Glutamatergic neuron (in vitro differentiated cells): ENCODE measurements around the gene DIPK1B. TPM values are rescaled to one million over a fixed set of nuclear protein-coding genes. Genes with fewer than 3 reads are reported as not detected.

Experiments
- DNase-seq: peaks from one replicate; pipeline ENCODE4 v3.0.0; 2022
- H3K27ac Mint-ChIP-seq: one replicate; pipeline ENCODE4 v1.8.0; 2020; ENCODE audit warnings: mild to moderate bottlenecking, mixed read lengths, inconsistent platforms; ENCODE audit not compliant: unreplicated experiment
- H3K27me3 Mint-ChIP-seq: one replicate; pipeline ENCODE4 v1.8.0; 2020; ENCODE audit warnings: mild to moderate bottlenecking, moderate library complexity, mixed read lengths, inconsistent platforms; ENCODE audit not compliant: unreplicated experiment
- H3K36me3 Mint-ChIP-seq: one replicate; pipeline ENCODE4 v1.8.0; 2020; ENCODE audit warnings: mild to moderate bottlenecking, mixed read lengths, inconsistent platforms; ENCODE audit not compliant: unreplicated experiment
- H3K4me1 Mint-ChIP-seq: one replicate; pipeline ENCODE4 v1.8.0; 2020; ENCODE audit warnings: mild to moderate bottlenecking, low read depth, mixed read lengths, inconsistent platforms; ENCODE audit not compliant: unreplicated experiment
- H3K4me3 Mint-ChIP-seq: one replicate; pipeline ENCODE4 v1.8.0; 2020; ENCODE audit warnings: mild to moderate bottlenecking, mixed read lengths, inconsistent platforms; ENCODE audit not compliant: unreplicated experiment
- H3K9me3 Mint-ChIP-seq: one replicate; pipeline ENCODE4 v1.8.0; 2020; ENCODE audit warnings: mild to moderate bottlenecking, moderate library complexity, mixed read lengths, inconsistent platforms; ENCODE audit not compliant: unreplicated experiment
- total RNA-seq: library from RNA; stranded (reverse); fragmentation: NEBNext Ultra II Directional; extraction: Animal tissue kit (Norgen Biotek cat#: 25700); gene quantifications from one replicate; pipeline ENCODE4 v1.2.1, GENCODE V29; 2021; ENCODE audit not compliant: unreplicated experiment
- TF ChIP-seq, protein P1 (sequence below): fragments of 200-600 bp; sonication (generic); IDR thresholded peaks from one replicate; pipeline ENCODE4 v1.5.0; 2021; ENCODE audit not compliant: partially characterized antibody, unreplicated experiment

The DIPK1B gene
- total RNA-seq, 1 donor from 2014 or later, result 71.3 TPM

DNA sequence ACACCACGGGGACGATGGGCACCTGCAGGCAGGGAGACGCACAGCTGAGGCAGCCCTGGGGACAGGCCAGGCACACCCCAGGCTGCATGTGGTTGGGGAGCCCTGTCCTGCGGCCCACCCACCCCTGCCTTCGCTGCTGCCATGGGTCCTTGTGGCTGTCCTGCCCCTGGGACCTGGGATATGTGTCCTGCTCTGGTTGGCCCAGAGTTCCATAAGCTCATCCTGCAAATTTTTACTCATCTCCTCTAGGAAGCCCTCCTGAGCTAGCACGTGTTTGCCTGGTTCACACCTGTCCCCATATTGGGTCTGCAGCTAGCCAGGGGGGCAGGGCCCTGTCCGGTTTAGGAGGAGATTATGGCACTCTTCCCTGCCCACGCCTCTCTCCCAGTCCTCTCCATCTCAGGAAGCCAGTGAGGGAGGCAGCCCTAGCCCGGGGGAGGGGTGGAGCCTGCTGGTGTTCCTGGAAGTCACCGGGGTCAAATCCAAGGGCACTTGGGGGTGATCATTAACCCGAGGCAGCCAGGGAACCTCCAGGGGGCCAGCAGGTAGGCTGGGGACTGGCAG lies 37.5 kb upstream of the DIPK1B start:
- H3K4me1 Mint-ChIP-seq, result peaks cover 4% of the 10 kb centered on the region
- peaks cover 3% of the 10 kb centered on the region for H3K27me3 Mint-ChIP-seq
- TF ChIP-seq, protein P1, sequence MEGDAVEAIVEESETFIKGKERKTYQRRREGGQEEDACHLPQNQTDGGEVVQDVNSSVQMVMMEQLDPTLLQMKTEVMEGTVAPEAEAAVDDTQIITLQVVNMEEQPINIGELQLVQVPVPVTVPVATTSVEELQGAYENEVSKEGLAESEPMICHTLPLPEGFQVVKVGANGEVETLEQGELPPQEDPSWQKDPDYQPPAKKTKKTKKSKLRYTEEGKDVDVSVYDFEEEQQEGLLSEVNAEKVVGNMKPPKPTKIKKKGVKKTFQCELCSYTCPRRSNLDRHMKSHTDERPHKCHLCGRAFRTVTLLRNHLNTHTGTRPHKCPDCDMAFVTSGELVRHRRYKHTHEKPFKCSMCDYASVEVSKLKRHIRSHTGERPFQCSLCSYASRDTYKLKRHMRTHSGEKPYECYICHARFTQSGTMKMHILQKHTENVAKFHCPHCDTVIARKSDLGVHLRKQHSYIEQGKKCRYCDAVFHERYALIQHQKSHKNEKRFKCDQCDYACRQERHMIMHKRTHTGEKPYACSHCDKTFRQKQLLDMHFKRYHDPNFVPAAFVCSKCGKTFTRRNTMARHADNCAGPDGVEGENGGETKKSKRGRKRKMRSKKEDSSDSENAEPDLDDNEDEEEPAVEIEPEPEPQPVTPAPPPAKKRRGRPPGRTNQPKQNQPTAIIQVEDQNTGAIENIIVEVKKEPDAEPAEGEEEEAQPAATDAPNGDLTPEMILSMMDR, result no peak
- no peak overlapping the region for H3K27ac Mint-ChIP-seq
- H3K4me3 Mint-ChIP-seq, result no peak overlapping the region
- no peaks in the 10 kb centered on the region for H3K36me3 Mint-ChIP-seq
- DNase-seq, result no peak
- H3K9me3 Mint-ChIP-seq, result peaks cover 2% of the 10 kb centered on the region

GRCh38 chr9:136675477-136676296 lies 36.7 kb upstream of the DIPK1B start:
- no peak overlapping the region for H3K4me3 Mint-ChIP-seq

DNA sequence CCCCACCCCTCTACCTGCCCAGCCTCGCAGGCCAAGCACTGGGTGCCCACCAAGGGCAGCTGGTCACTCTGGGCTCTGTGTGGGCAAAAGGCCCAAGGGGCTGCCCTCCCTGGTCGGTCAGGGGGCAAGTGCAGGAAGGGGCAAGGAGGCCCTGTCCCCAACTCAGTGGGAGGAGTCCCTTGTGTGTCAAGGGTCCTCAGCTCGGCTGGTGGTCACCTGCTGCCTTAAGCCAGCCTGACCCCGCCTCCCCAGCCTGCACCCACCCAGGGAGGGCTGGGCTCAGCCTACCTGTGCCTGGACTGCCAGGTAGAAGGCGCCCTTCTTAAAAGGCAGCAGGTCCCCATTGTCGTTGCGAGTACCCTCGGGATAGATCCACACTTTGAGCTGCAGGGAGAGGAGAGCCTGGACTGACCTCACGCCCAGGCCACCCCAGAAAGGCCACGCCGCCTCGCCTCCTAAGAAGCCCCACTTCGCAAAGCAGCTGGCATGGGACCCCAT lies 36.0 kb upstream of the DIPK1B start:
- no peak overlapping the region for H3K4me3 Mint-ChIP-seq
- H3K27ac Mint-ChIP-seq, result no peak overlapping the region
- no peaks in the 10 kb centered on the region for H3K36me3 Mint-ChIP-seq
- H3K4me1 Mint-ChIP-seq, result peaks cover 4% of the 10 kb centered on the region
- peaks cover 3% of the 10 kb centered on the region for H3K27me3 Mint-ChIP-seq
- DNase-seq, result no peak
- peaks cover 2% of the 10 kb centered on the region for H3K9me3 Mint-ChIP-seq
- TF ChIP-seq, protein P1, result no peak

More at GRCh38 chr9:136675477-136676296, 36.7 kb upstream of the DIPK1B start:
- H3K4me1 Mint-ChIP-seq, result peaks cover 4% of the 10 kb centered on the region
- H3K27ac Mint-ChIP-seq, result no peak overlapping the region
- peaks cover 3% of the 10 kb centered on the region for H3K27me3 Mint-ChIP-seq
- no peaks in the 10 kb centered on the region for H3K36me3 Mint-ChIP-seq
- TF ChIP-seq, protein P1, result no peak
- DNase-seq, result no peak
- peaks cover 2% of the 10 kb centered on the region for H3K9me3 Mint-ChIP-seq

GRCh38 chr9:136676920-136677686 lies 35.3 kb upstream of the DIPK1B start:
- DNase-seq, result no peak
- H3K4me1 Mint-ChIP-seq, result peaks cover 4% of the 10 kb centered on the region
- peaks cover 3% of the 10 kb centered on the region for H3K27me3 Mint-ChIP-seq
- no peaks in the 10 kb centered on the region for H3K36me3 Mint-ChIP-seq
- no peak overlapping the region for H3K27ac Mint-ChIP-seq
- no peak overlapping the region for H3K4me3 Mint-ChIP-seq
- peaks cover 2% of the 10 kb centered on the region for H3K9me3 Mint-ChIP-seq
- TF ChIP-seq, protein P1, result no peak
